Thymus (tissue), 11 donors: ENCODE data around the gene COL23A1. TPM values are rescaled to one million over a fixed set of nuclear protein-coding genes. Genes with fewer than 3 reads are reported as not detected.

ENCODE experiments used
- DNase-seq, 9 donors: peaks; one replicate each; pipeline ENCODE4 v3.0.0-alpha.2; 2013; ENCODE audit warnings: low spot score in 9 of 9, low read depth in 6 of 9, missing footprints in 1 of 9
- H3K27ac ChIP-seq, 2 donors: one replicate each; pipeline ENCODE4 v1.5.1; 2013; ENCODE audit warnings: control low read depth in 1 of 2, low read depth in 1 of 2, low read length in 1 of 2, mild to moderate bottlenecking in 1 of 2, moderate library complexity in 1 of 2
- H3K27me3 ChIP-seq, 2 donors: one replicate each; pipeline ENCODE4 v1.5.1; 2013; ENCODE audit warnings: low read length in 1 of 2; ENCODE audit not compliant: control insufficient read depth in 2 of 2, insufficient read depth in 1 of 2
- H3K36me3 ChIP-seq, 2 donors: one replicate each; pipeline ENCODE4 v1.5.1; 2013; ENCODE audit warnings: low read length in 1 of 2, mild to moderate bottlenecking in 1 of 2, moderate library complexity in 1 of 2; ENCODE audit not compliant: control insufficient read depth in 2 of 2, insufficient read depth in 2 of 2
- H3K4me1 ChIP-seq, 2 donors: one replicate each; pipeline ENCODE4 v1.5.1; 2013; ENCODE audit warnings: low read length in 2 of 2; ENCODE audit not compliant: control insufficient read depth in 2 of 2, insufficient read depth in 2 of 2
- H3K4me3 ChIP-seq, 2 donors: one replicate each; pipeline ENCODE4 v1.5.1; 2013; ENCODE audit warnings: low read length in 2 of 2, control low read depth in 1 of 2, mild to moderate bottlenecking in 1 of 2
- H3K9me3 ChIP-seq, 2 donors: one replicate each; pipeline ENCODE4 v1.5.1; 2013; ENCODE audit warnings: low read length in 1 of 2, mild to moderate bottlenecking in 1 of 2; ENCODE audit not compliant: control insufficient read depth in 2 of 2, insufficient read depth in 1 of 2
- WGBS: extraction: QIAGEN DNeasy Blood & Tissue Kit; methylation state at CpG from one replicate; pipeline ENCODE4 v1.1.7; 2013; 5-methylcytosine and 5-hydroxymethylcytosine counted together
- polyA plus RNA-seq: library from polyadenylated mRNA; stranded (reverse); fragments of 200-250 nt; gene quantifications from one replicate; pipeline ENCODE4 v1.2.3, GENCODE V29; 2013
- total RNA-seq: library from RNA; stranded (reverse); fragments of 120-200 nt; gene quantifications from one replicate; pipeline ENCODE4 v1.2.4, GENCODE V29; 2013
- donor health status: healthy.

The COL23A1 gene
- total and polyA plus RNA-seq, 2 donors = 1.5 to 2.6 TPM

DNA sequence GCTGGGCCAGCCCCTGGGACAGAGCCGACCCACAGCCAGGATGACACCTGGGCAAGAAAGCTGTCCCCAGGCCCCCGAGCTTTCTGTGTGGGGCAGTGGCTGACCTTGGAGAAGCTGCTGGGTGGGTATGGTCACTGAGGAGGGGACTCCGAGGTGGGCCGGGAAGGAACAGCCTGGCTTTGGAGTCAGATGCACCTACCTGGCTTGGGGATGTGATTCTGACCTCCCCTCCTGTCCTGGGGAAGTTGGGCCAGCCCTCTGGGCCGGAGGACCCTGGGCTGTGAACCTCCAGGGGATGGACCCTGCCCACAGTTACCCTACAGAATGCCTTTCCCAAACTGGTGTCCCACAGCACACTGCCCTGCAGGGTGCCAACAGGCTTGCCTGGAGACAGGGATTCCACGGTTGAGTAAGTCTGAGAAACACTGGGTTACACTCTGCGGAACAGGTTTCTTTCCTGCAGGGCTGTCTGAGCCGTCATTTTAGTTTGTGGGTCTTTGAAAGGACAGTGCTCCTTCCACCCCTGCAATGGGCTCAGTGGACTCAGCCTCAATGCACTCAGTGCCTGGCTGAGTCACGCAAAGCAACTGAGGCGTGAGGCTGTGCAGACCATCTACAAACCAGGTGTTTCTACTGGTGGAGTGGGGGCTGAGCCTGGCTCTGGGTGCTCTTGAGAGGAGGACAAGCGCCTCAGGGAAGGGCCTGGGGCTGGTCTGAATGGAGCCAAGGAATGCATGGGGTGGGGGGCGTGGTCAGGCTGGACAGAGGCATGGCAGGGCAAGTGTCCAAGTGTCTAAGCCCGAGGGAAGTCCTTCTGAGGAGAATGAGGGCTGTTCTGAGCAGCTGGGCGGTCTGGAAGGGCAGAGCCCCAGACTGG is 316.3 kb downstream of the COL23A1 start:
- WGBS = 90% methylated on average over 14 of the region's 14 CpGs
- Histone ChIP-seq H3K27ac (no peak overlapping the region), H3K27me3 (peaks cover 0 to 15% of the 10 kb centered on the region in 2 donors), H3K9me3 (peaks cover 1 to 4% of the 10 kb centered on the region in 2 donors), H3K36me3 (no peaks in the 10 kb centered on the region), H3K4me3 (no peak overlapping the region), H3K4me1 (no peaks in the 10 kb centered on the region)
- no peak for DNase-seq

DNA sequence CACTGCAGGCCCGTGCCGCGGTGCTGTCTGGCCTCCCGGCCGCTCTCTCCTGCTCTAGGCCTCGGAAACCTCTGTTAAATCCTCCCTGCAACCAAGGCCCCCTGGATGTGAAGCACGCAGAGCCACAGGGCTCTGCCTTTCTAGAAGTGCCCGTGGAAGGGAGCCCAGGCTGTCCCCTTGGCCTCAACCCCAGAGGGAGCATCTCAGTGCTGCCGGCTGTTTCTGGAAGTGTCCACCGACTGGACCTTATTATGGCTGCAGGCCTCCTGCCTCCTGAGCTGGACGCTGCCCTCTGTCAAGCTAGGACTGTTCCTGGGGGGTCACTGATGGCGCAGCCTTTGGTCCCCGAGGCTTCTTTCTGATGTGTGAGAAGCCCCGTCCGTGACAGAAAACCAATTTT is 317.2 kb downstream of the COL23A1 start:
- Histone ChIP-seq H3K4me1 (no peaks in the 10 kb centered on the region), H3K27ac (no peak overlapping the region), H3K27me3 (peaks cover 0 to 6% of the 10 kb centered on the region in 2 donors), H3K4me3 (no peak overlapping the region), H3K9me3 (peaks cover 1 to 4% of the 10 kb centered on the region in 2 donors), H3K36me3 (no peaks in the 10 kb centered on the region)
- WGBS = 98% methylated on average over 15 of the region's 15 CpGs
- no peak for DNase-seq

GRCh38 chr5:178272591-178272990 is 317.6 kb downstream of the COL23A1 start:
- 95% methylated on average over 9 of the region's 9 CpGs for WGBS
- Histone ChIP-seq H3K4me1 (no peaks in the 10 kb centered on the region), H3K4me3 (no peak overlapping the region), H3K27ac (no peak overlapping the region), H3K36me3 (no peaks in the 10 kb centered on the region), H3K27me3 (peaks cover 0 to 4% of the 10 kb centered on the region in 2 donors), H3K9me3 (peaks cover 1 to 4% of the 10 kb centered on the region in 2 donors)
- DNase-seq = no peak

GRCh38 chr5:178271726-178272479 is 318.3 kb downstream of the COL23A1 start:
- Histone ChIP-seq H3K4me1 (no peaks in the 10 kb centered on the region), H3K27me3 (peaks cover 0 to 4% of the 10 kb centered on the region in 2 donors), H3K36me3 (no peaks in the 10 kb centered on the region), H3K27ac (no peak overlapping the region), H3K4me3 (no peak overlapping the region), H3K9me3 (peaks cover 1 to 4% of the 10 kb centered on the region in 2 donors)
- 93% methylated on average over 24 of the region's 24 CpGs for WGBS
- no peak for DNase-seq

DNA sequence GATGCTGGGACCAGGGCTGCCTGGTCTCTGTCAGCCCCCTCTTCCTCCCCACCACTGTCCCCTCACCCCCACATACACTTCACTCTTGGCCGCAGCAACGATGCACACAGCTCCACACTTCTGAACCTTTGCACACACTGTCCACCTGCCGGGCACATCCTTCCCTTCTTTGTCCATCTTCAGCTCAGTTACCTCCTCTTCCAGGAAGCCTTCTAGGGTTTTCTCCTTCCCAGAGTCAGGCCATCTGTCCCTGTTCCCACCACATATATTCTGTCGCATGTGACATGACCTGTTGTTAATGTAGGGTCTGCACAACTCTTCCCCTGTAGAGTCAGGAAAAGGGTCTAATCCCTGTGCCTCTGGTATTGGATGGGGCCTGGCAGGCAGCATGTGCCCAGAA is 319.0 kb downstream of the COL23A1 start:
- Histone ChIP-seq H3K27me3 (peaks cover 0 to 4% of the 10 kb centered on the region in 2 donors), H3K27ac (no peak overlapping the region), H3K4me1 (no peaks in the 10 kb centered on the region), H3K4me3 (no peak overlapping the region), H3K9me3 (peaks cover 1 to 4% of the 10 kb centered on the region in 2 donors), H3K36me3 (no peaks in the 10 kb centered on the region)
- WGBS = 97% methylated on average over 4 of the region's 4 CpGs
- no peak for DNase-seq

- no peak overlapping the region for H3K27ac ChIP-seq
- WGBS = 98% methylated on average over 1 of the region's 1 CpG
- H3K36me3 ChIP-seq = no peaks in the 10 kb centered on the region
- H3K9me3 ChIP-seq = no peaks in the 10 kb centered on the region
- no peak for DNase-seq
- H3K4me3 ChIP-seq = no peak overlapping the region
- H3K27me3 ChIP-seq = no peaks in the 10 kb centered on the region
- no peaks in the 10 kb centered on the region for H3K4me1 ChIP-seq
Measured at GRCh38 chr5:178269499-178269898, 320.7 kb downstream of the COL23A1 start.

GRCh38 chr5:178267876-178268275 is 322.3 kb downstream of the COL23A1 start:
- H3K27ac ChIP-seq = no peak overlapping the region
- WGBS = 94% methylated on average over 10 of the region's 10 CpGs
- H3K9me3 ChIP-seq = no peaks in the 10 kb centered on the region
- DNase-seq = no peak
- no peaks in the 10 kb centered on the region for H3K4me1 ChIP-seq
- no peaks in the 10 kb centered on the region for H3K36me3 ChIP-seq
- no peak overlapping the region for H3K4me3 ChIP-seq
- H3K27me3 ChIP-seq = no peaks in the 10 kb centered on the region

GRCh38 chr5:178267245-178267644 is 322.9 kb downstream of the COL23A1 start:
- H3K27ac ChIP-seq = no peak overlapping the region
- WGBS = 89% methylated on average over 6 of the region's 6 CpGs
- no peaks in the 10 kb centered on the region for H3K9me3 ChIP-seq
- no peak for DNase-seq
- no peaks in the 10 kb centered on the region for H3K4me1 ChIP-seq
- H3K27me3 ChIP-seq = no peaks in the 10 kb centered on the region
- no peaks in the 10 kb centered on the region for H3K36me3 ChIP-seq
- H3K4me3 ChIP-seq = no peak overlapping the region

GRCh38 chr5:178266581-178266980 is 323.6 kb downstream of the COL23A1 start:
- Histone ChIP-seq H3K4me3 (no peak overlapping the region), H3K4me1 (no peaks in the 10 kb centered on the region), H3K9me3 (no peaks in the 10 kb centered on the region), H3K27me3 (no peaks in the 10 kb centered on the region), H3K27ac (no peak overlapping the region), H3K36me3 (no peaks in the 10 kb centered on the region)
- WGBS = 97% methylated on average over 10 of the region's 10 CpGs
- no peak for DNase-seq
